ENCODE data around the gene POLDIP2. TPM values are rescaled to one million over a fixed set of nuclear protein-coding genes. Genes with fewer than 3 reads are reported as not detected.
A peak's percentile ranks its signal among the peaks of the same experiment; 100 is the strongest.

The POLDIP2 gene
- total and polyA plus RNA-seq, 9 of the 15 experiments (the other 6 are each of a cell fraction or from before 2014, with no cell fraction given): 22.0 to 137 (median 104) TPM

- TF ChIP-seq GATA2 (CRISPR knock-in tag; IDR thresholded peaks at IDR 0.05) (peak; percentile 32; the same call in 1 of the 2 replicates), RAD21 (CRISPR knock-in tag; conservative IDR thresholded peaks at IDR 0.05 in 1 of 2, IDR thresholded peaks at IDR 0.05 in 1 of 2) (peak in 1 of 2 experiments; percentile 29; a peak in 2 of 4 replicates), FUS (optimal IDR thresholded peaks at IDR 0.05; ENCODE audit: low read depth, low read length) (no peak), ZKSCAN8 (CRISPR knock-in tag; IDR thresholded peaks at IDR 0.05) (no peak), ZNF134 (CRISPR knock-in tag; conservative IDR thresholded peaks at IDR 0.05) (no peak), RFX1 (IDR thresholded peaks at IDR 0.05) (no peak), ELK3 (CRISPR knock-in tag; IDR thresholded peaks at IDR 0.05) (no peak), MEIS2 (IDR thresholded peaks at IDR 0.05; ENCODE audit: partially characterized antibody) (no peak), RBM34 (IDR thresholded peaks at IDR 0.05; ENCODE audit: borderline replicate concordance, insufficient read depth, low read length) (no peak), MECOM (CRISPR knock-in tag; IDR thresholded peaks at IDR 0.05) (no peak), CBX1 (IDR thresholded peaks at IDR 0.05; ENCODE audit: low read depth) (no peak), DPF2 (IDR thresholded peaks at IDR 0.05) (peak; percentile 62; the same call in 1 of the 2 replicates), NFXL1 (CRISPR knock-in tag; IDR thresholded peaks at IDR 0.05) (no peak), MYC (IDR thresholded peaks at IDR 0.05; ENCODE audit: low read depth, low read length) (no peak), MYC (CRISPR knock-in tag; IDR thresholded peaks at IDR 0.05; ENCODE audit: borderline replicate concordance, low read depth) (no peak), RBM14 (IDR thresholded peaks at IDR 0.05; ENCODE audit: borderline replicate concordance, insufficient read depth, low read depth, low read length) (no peak), E4F1 (CRISPR knock-in tag; IDR thresholded peaks at IDR 0.05; ENCODE audit: borderline replicate concordance) (no peak), ATF2 (CRISPR knock-in tag; IDR thresholded peaks at IDR 0.05) (no peak), SMARCA5 (IDR thresholded peaks at IDR 0.05) (no peak), DACH1 (IDR thresholded peaks at IDR 0.05; ENCODE audit: partially characterized antibody) (no peak), ILF3 (IDR thresholded peaks at IDR 0.05; ENCODE audit: borderline replicate concordance) (no peak), RNF2 (IDR thresholded peaks at IDR 0.05) (no peak), ZFP1 (CRISPR knock-in tag; IDR thresholded peaks at IDR 0.05) (no peak), ZNF79 (CRISPR knock-in tag; IDR thresholded peaks at IDR 0.05; ENCODE audit: low read depth) (no peak), MCM5 (IDR thresholded peaks at IDR 0.05; ENCODE audit: low read depth) (no peak), CGGBP1 (CRISPR knock-in tag; IDR thresholded peaks at IDR 0.05) (no peak), THRAP3 (IDR thresholded peaks at IDR 0.05; ENCODE audit: borderline replicate concordance) (no peak)
Observed at GRCh38 chr17:28370035-28370743, 12.9 kb upstream of the POLDIP2 start, which contains the start of gene VTN (continued).

Data from K562 (cell line).